Measurements from ENCODE around the gene TRAPPC2L. TPM values are rescaled to one million over a fixed set of nuclear protein-coding genes. Genes with fewer than 3 reads are reported as not detected.

The TRAPPC2L gene
- total RNA-seq, 6 donors from 2014 or later, result 10.9 to 62.5 (median 32.4) TPM

GRCh38 chr16:88865742-88866141, 8.8 kb downstream of the TRAPPC2L start:
- 65 to 85% methylated on average over 4 to 14 of the region's 15 CpGs for WGBS, 2 donors
- no peaks in the 10 kb centered on the region for H3K4me1 ChIP-seq
- no peak overlapping the region for H3K4me3 ChIP-seq
- peaks cover 3 to 28% (median 20%) of the 10 kb centered on the region in 4 donors for H3K36me3 ChIP-seq
- H3K27ac ChIP-seq, result no peak overlapping the region
- H3K27me3 ChIP-seq, result peaks cover 0 to 4% (median 0%) of the 10 kb centered on the region in 4 donors
- ATAC-seq (ENCODE audit: low FRiP score in 2 of 2) (no peak), DNase-seq (peak in 1 of 2 donors; percentile 73)
- TF ChIP-seq POLR2AphosphoS5 (IDR thresholded peaks at IDR 0.05) (no peak), POLR2A (IDR thresholded peaks at IDR 0.05) (no peak), CTCF (IDR thresholded peaks at IDR 0.05) (no peak), EP300 (IDR thresholded peaks at IDR 0.05) (no peak)
- H3K9me3 ChIP-seq, result no peaks in the 10 kb centered on the region

GRCh38 chr16:88866151-88866920, 9.4 kb downstream of the TRAPPC2L start, which contains the start of gene PABPN1L:
Gene PABPN1L (minus strand): TSS chr16:88866660. CDS start chr16:88866606, 54 bp downstream.
- peak in 1 of 2 donors; percentile 71 for DNase-seq
- peaks cover 0 to 5% (median 0%) of the 10 kb centered on the region in 4 donors for H3K27me3 ChIP-seq
- H3K4me3 ChIP-seq, result no peak within 1 kb of the TSS

GRCh38 chr16:88867581-88868246, 10.8 kb downstream of the TRAPPC2L start:
- peaks cover 0 to 8% (median 5%) of the 10 kb centered on the region in 4 donors for H3K36me3 ChIP-seq
- WGBS, 2 donors, result 86 to 92% methylated on average over 17 to 24 of the region's 24 CpGs
- DNase-seq (peak in 1 of 2 donors; percentile 71), ATAC-seq (ENCODE audit: low FRiP score in 2 of 2) (no peak)
- H3K27ac ChIP-seq, result no peak overlapping the region
- no peak overlapping the region for H3K4me3 ChIP-seq
- H3K27me3 ChIP-seq, result peaks cover 0 to 5% (median 0%) of the 10 kb centered on the region in 4 donors
- no peaks in the 10 kb centered on the region for H3K9me3 ChIP-seq
- TF ChIP-seq CTCF (IDR thresholded peaks at IDR 0.05), result no peak
- H3K4me1 ChIP-seq, result peaks cover 0 to 5% (median 0%) of the 10 kb centered on the region in 4 donors

More at GRCh38 chr16:88866151-88866920, 9.4 kb downstream of the TRAPPC2L start, which contains the start of gene PABPN1L:
- no peak for TF ChIP-seq POLR2AphosphoS5 (IDR thresholded peaks at IDR 0.05)
- no peak for TF ChIP-seq EP300 (IDR thresholded peaks at IDR 0.05)
- no peak for TF ChIP-seq POLR2A (IDR thresholded peaks at IDR 0.05)
- no peak for TF ChIP-seq CTCF (IDR thresholded peaks at IDR 0.05)
- Histone ChIP-seq H3K27ac (no peak within 1 kb of the TSS), H3K9me3 (no peaks in the 10 kb centered on the region), H3K4me1 (peaks cover 0 to 4% (median 0%) of the 10 kb centered on the region in 4 donors), H3K36me3 (peaks cover 3 to 22% (median 14%) of the 10 kb centered on the region in 4 donors)
- no peak for ATAC-seq (ENCODE audit: low FRiP score in 2 of 2)
- 64 to 69% methylated on average over 15 to 20 of the region's 20 CpGs for WGBS, 2 donors

GRCh38 chr16:88868974-88869672, 12.2 kb downstream of the TRAPPC2L start:
- peaks cover 0 to 5% (median 0%) of the 10 kb centered on the region in 4 donors for H3K27me3 ChIP-seq

More at GRCh38 chr16:88868974-88869672, 12.2 kb downstream of the TRAPPC2L start:
- Histone ChIP-seq H3K4me3 (no peak overlapping the region), H3K36me3 (no peaks in the 10 kb centered on the region), H3K4me1 (peaks cover 0 to 5% (median 0%) of the 10 kb centered on the region in 4 donors), H3K9me3 (no peaks in the 10 kb centered on the region), H3K27ac (no peak overlapping the region)
- WGBS, 2 donors, result 81 to 83% methylated on average over 21 to 27 of the region's 27 CpGs
- ATAC-seq (ENCODE audit: low FRiP score in 2 of 2) (no peak), DNase-seq (peak in 1 of 2 donors; percentile 71)
- TF ChIP-seq EP300 (IDR thresholded peaks at IDR 0.05), result no peak
- no peak for TF ChIP-seq POLR2AphosphoS5 (IDR thresholded peaks at IDR 0.05)
- no peak for TF ChIP-seq CTCF (IDR thresholded peaks at IDR 0.05)
- no peak for TF ChIP-seq POLR2A (IDR thresholded peaks at IDR 0.05)

Measured in upper lobe of left lung (tissue), 6 donors.